Activated CD8-positive, alpha-beta memory T cell treated with anti-CD3 and anti-CD28 coated beads, Interleukin-2, amount 50 U/mL, for 4 hours (primary cell): Measurements from ENCODE around the gene LRRN3.

Experiments used
- DNase-seq: peaks from one replicate; pipeline ENCODE4 v3.0.0-alpha.2; 2020

LRRN3 gene

DNA sequence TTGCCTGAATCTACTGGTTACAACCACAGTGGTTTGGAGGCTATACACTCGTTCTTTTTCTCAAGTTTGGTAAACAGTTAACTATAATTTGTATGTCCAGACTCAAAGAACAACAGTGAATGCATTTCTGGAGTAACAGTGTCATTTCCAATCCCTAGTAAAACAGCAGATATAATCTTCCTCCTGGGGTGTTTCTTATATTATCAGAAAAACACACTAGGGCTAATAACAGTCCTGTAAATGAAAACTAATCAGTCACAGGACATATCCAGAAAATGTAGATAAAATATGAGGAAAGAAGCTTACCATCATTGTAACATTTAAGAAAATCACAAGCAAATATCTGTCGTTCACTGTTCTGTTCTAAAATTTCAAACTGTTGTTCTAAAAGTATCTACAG, 82.6 kb downstream of the LRRN3 start:
- DNase-seq: no peak

DNA sequence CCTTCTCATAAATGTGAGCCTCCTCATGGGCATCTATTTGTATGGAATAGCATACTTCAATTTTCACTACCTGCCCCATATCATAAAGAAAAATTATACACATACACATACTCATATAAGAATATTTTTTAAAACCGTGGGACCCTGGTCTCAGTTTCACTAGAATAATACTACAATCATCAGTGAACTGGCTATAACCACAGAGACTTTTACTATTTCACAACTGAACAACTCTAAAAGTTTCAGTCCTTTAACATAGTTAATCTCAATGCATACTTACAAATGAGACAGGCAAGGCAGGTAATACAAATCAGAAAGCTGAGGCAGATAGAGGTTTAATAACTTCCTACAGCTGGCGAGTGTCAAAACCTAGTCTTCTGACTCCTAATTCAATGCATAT, 83.1 kb downstream of the LRRN3 start:
- no peak for DNase-seq

DNA sequence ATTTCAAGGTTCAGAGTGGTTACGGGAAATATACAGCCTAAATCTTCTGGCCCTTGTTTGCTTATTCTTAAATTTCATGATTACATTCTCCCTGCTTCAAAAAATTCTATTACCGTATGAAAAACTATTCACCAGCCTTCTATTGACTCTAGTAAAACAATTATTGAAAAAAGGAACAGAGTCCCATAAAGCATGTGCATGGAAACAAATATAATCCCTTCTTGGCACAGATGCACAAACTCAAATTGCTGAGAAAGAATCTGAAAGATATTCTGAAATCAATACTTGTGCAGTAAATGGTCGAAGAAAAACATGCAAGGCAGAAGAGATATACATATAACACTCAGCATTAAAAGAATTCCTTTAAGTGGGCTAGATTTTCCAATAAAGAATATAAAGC, 83.6 kb downstream of the LRRN3 start:
- no peak for DNase-seq
